NCI-H2107 (cell line): ENCODE data around the gene SLC25A51.
"Not testable (repeated sequence)": the region's sequence is repeated elsewhere in the genome, so short reads cannot be mapped to it uniquely, and the experiment has no call there.

Source experiments
- DNase-seq: peaks from one replicate; lab custom pipeline; 2025; lab: John Stamatoyannopoulos, UW

Gene SLC25A51

GRCh38 chr9:37919956-37920335 is 16.0 kb upstream of the SLC25A51 start:
- DNase-seq: no peak

- no peak for DNase-seq
Observed at GRCh38 chr9:37919246-37919955, 15.5 kb upstream of the SLC25A51 start.

- DNase-seq: no peak
Observed at GRCh38 chr9:37918665-37919170, 14.8 kb upstream of the SLC25A51 start.

- DNase-seq: no peak
Observed at GRCh38 chr9:37917801-37918664, 14.1 kb upstream of the SLC25A51 start.

DNA sequence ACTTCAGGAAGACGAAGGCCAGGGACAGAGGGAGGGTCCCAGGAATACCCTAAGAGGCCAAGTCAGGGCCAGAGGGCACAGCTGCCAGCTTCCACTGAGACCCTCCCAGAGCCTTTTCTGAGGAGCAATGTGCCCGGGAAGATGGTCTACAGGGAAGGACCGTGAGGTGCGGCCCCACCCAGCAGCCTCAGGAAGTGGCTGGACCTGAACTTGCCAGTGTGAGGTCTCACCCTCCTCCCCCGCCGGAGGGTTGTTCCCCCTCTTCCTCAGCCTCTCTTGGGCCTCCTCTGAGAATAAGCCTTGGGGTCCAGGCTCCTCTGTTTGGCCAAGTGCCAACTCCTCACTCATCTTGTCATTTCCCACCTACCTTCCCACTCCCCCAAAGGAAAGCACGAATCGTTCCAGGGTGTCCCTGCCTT is 13.4 kb upstream of the SLC25A51 start:
- DNase-seq: no peak

GRCh38 chr9:37916471-37917312 is 12.8 kb upstream of the SLC25A51 start:
- DNase-seq: no peak

DNA sequence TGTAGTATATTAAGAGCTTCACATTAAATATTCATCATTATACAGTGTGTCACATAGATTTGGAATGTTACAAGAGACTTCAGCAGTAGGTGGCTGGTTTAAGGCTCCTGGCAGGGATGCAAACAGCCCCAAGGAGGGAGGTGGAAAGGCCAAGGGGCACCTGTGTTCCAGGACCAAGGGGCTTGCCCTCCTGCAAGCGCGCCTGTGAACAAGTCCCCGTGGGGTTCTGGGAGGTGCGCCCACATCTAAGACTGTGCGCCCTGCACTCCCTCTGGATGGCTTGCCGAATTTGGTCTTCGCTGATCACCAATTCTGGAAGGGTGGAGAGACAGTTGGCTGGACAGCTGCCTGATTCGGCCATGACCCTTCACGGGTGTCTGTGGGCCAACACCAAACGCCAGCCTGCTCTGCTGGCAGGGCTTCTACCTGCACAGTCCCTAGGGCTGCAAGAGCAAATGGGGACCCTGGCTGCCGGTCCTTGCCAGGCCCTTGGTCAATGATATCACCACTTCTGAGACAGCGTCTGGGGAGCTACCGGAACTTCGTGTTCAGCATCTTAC is 12.1 kb upstream of the SLC25A51 start:
- no peak for DNase-seq

- DNase-seq: no peak
Observed at GRCh38 chr9:37914701-37915358, 10.9 kb upstream of the SLC25A51 start.

- DNase-seq: no peak
Observed at GRCh38 chr9:37914154-37914551, 10.2 kb upstream of the SLC25A51 start.

DNA sequence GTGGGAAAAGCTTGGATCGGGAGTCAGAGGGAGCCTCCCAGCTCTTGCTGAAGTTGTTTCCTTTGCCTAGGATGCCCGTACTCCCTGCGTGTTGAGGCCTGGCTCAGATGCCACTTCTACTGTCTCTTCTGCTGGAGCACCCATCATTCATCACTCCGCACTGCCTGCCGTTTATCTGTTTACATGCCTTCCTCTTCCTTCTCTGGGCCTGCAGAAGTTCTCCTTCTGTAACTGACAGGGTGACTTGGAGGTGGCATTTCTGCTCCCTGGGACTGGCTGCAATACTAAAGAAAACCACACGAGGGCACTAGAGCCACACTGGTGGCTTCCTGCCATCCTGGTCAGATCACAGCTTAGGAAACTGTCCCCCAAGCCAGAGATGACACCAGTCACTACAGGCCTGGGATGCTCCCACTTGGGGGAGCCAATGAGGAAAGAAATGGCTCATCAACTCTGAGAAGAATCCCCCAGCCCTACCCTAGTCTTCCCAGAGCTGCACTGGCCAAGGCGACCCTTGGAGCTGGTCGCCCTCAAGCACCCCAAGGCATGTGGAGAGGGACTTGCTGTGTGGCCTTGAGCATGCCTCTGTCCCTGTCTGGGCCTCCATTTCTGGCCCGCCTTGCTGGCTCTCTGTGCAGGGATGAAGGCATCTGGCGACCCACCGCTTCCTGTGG is 9.7 kb upstream of the SLC25A51 start:
- peak; percentile 68 for DNase-seq

GRCh38 chr9:37911271-37911681 is 7.3 kb upstream of the SLC25A51 start:
- no peak for DNase-seq

GRCh38 chr9:37910271-37910670 is 6.3 kb upstream of the SLC25A51 start:
- DNase-seq: no peak

DNA sequence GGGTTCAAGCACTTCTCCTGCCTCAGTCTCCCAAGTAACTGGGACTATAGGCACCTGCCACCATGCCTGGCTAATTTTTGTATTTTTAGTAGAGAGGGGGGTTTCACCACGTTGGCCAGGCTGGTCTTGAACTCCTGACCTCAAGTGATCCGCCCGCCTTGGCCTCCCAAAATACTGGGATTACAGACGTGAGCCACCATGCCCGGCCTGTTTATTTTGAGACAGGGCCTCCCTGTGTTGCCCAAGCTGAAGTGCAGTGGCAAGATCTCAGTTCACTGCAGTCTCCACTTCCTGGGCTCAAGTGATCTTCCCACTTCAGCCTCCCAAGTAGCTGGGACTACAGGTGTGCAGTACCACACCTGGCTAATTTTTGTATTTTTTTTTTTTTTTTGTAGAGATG is 5.9 kb upstream of the SLC25A51 start:
- not testable (repeated sequence) for DNase-seq

GRCh38 chr9:37909326-37909725 is 5.4 kb upstream of the SLC25A51 start:
- DNase-seq: no peak

DNA sequence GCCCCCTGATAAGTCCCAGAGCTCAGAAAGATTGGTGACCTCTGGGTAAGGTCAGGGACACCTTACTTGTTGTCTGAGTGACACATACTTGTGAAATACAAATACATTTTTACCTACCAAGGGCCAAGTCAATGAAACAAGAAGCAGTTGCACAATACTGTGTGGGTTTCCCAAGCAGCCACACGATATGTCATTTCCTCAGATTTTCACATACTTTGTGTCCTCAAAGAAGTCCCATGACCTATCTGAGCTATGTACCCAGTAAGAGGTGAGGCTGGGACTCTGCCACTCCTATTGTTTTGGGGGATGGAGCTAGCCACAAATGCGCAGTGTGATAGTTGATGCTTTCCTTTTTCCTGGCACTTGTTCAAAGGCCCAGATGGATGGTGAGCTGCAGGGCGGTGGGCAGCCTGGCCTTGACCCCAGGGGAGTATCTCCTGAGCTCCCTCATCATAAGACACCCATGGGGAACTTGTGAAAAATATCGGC is 4.8 kb upstream of the SLC25A51 start:
- DNase-seq: no peak

DNA sequence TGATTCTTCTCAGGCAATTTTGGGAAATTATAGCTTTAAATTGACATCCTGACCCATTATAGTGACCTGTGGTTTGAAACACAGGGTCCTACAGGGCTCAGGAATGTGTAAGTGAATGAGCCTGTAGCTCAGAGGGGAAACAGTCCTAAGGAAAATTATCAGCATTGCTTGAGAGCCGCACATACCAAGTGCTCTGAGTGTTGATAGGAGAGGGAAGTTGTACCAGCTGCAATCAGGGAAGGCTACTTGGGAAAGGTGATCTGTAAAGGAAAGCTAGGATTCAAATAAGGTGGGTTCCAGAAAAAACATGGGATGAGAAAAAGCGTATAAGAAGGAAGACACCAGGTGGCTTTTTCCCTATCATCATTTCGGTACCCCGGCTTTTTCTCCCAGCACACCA is 4.4 kb upstream of the SLC25A51 start:
- DNase-seq: no peak

- DNase-seq: no peak
Observed at GRCh38 chr9:37906312-37907239, 2.6 kb upstream of the SLC25A51 start.

- DNase-seq: no peak
Observed at GRCh38 chr9:37905776-37906175, 1.8 kb upstream of the SLC25A51 start.

GRCh38 chr9:37905131-37905505 is 1.2 kb upstream of the SLC25A51 start:
- no peak for DNase-seq
